Measurements from ENCODE around the gene DNER. TPM values are rescaled to one million over a fixed set of nuclear protein-coding genes. Genes with fewer than 3 reads are reported as not detected.
A peak's percentile ranks its signal among the peaks of the same experiment; 100 is the strongest.

Gene DNER
- polyA plus RNA-seq, 3 donors, result 0.12 to 0.20 (median 0.16) TPM

GRCh38 chr2:229412686-229413085, 301.7 kb downstream of the DNER start:
- H2AFZ ChIP-seq (ENCODE audit: insufficient read depth, low read depth, low read length, poor library complexity, severe bottlenecking), result no peak overlapping the region
- H3K4me3 ChIP-seq (replicated peaks in 1 of 3; ENCODE audit: low read depth in 2 of 3, low read length in 3 of 3), result no peak overlapping the region
- Mint-ChIP-seq H3K36me3 (peaks cover 6 to 15% of the 10 kb centered on the region in 2 donors), H3K4me1 (peaks cover 71% of the 10 kb centered on the region), H3K4me3 (no peak overlapping the region), H3K27me3 (ENCODE audit: low read depth in 3 of 3) (peaks cover 0 to 2% (median 2%) of the 10 kb centered on the region in 3 donors), H3K9me3 (peaks cover 1 to 8% (median 4%) of the 10 kb centered on the region in 7 donors), H3K27ac (peak overlapping the region in 4 of 7 donors; percentile 4 to 59 (median 50))
- WGBS (ENCODE audit: insufficient coverage), result 93% methylated on average over 3 of the region's 5 CpGs
- H3K9ac ChIP-seq (ENCODE audit: insufficient read depth, low read length, poor library complexity, severe bottlenecking), result no peak overlapping the region
- no peak overlapping the region for H3K27ac ChIP-seq (ENCODE audit: low read depth in 1 of 2, low read length in 2 of 2)
- DNase-seq, result no peak
- H3K4me2 ChIP-seq (replicated peaks; ENCODE audit: extremely low read depth, low read length, poor library complexity, severe bottlenecking), result no peak overlapping the region
- no peak for TF ChIP-seq CTCF (IDR thresholded peaks at IDR 0.05)
- H3K9me3 ChIP-seq (replicated peaks in 1 of 2; ENCODE audit: control insufficient read depth in 1 of 2, insufficient read depth in 1 of 2, low read length in 2 of 2), result no peaks in the 10 kb centered on the region
- no peaks in the 10 kb centered on the region for H3K36me3 ChIP-seq (replicated peaks in 1 of 2; ENCODE audit: control insufficient read depth in 1 of 2, insufficient read depth in 2 of 2, low read length in 2 of 2)
- intact Hi-C loops (cut with micrococcal nuclease), result no loop called here
- no peaks in the 10 kb centered on the region for H3K27me3 ChIP-seq (ENCODE audit: control insufficient read depth in 2 of 2, insufficient read depth in 2 of 2, low read length in 2 of 2)
- peaks cover 65 to 86% of the 10 kb centered on the region in 2 donors for H3K4me1 ChIP-seq (ENCODE audit: control insufficient read depth in 1 of 2, insufficient read depth in 2 of 2, low read length in 2 of 2)
- H3K79me2 ChIP-seq (ENCODE audit: insufficient read depth, low read length), result no peaks in the 10 kb centered on the region
- no peaks in the 10 kb centered on the region for H4K20me1 ChIP-seq (ENCODE audit: insufficient read depth, low read length)

- peaks cover 63% of the 10 kb centered on the region for H3K4me1 Mint-ChIP-seq
- TF ChIP-seq CTCF (IDR thresholded peaks at IDR 0.05), result no peak
Measured at GRCh38 chr2:229410946-229411345, 303.4 kb downstream of the DNER start.

More at GRCh38 chr2:229410946-229411345, 303.4 kb downstream of the DNER start:
- Histone ChIP-seq H3K4me1 (ENCODE audit: control insufficient read depth in 1 of 2, insufficient read depth in 2 of 2, low read length in 2 of 2) (peaks cover 61 to 81% of the 10 kb centered on the region in 2 donors), H3K9ac (ENCODE audit: insufficient read depth, low read length, poor library complexity, severe bottlenecking) (no peak overlapping the region), H3K9me3 (replicated peaks in 1 of 2; ENCODE audit: control insufficient read depth in 1 of 2, insufficient read depth in 1 of 2, low read length in 2 of 2) (no peaks in the 10 kb centered on the region), H3K36me3 (replicated peaks in 1 of 2; ENCODE audit: control insufficient read depth in 1 of 2, insufficient read depth in 2 of 2, low read length in 2 of 2) (no peaks in the 10 kb centered on the region), H2AFZ (ENCODE audit: insufficient read depth, low read depth, low read length, poor library complexity, severe bottlenecking) (no peak overlapping the region), H4K20me1 (ENCODE audit: insufficient read depth, low read length) (no peaks in the 10 kb centered on the region), H3K27me3 (ENCODE audit: control insufficient read depth in 2 of 2, insufficient read depth in 2 of 2, low read length in 2 of 2) (no peaks in the 10 kb centered on the region), H3K79me2 (ENCODE audit: insufficient read depth, low read length) (no peaks in the 10 kb centered on the region), H3K4me3 (replicated peaks in 1 of 3; ENCODE audit: low read depth in 2 of 3, low read length in 3 of 3) (no peak overlapping the region), H3K27ac (ENCODE audit: low read depth in 1 of 2, low read length in 2 of 2) (peak overlapping the region in 1 of 2 donors; percentile 23), H3K4me2 (replicated peaks; ENCODE audit: extremely low read depth, low read length, poor library complexity, severe bottlenecking) (no peak overlapping the region)
- intact Hi-C loops (cut with micrococcal nuclease), result no loop called here
- Mint-ChIP-seq H3K4me3 (no peak overlapping the region), H3K27me3 (ENCODE audit: low read depth in 3 of 3) (peaks cover 0 to 3% (median 2%) of the 10 kb centered on the region in 3 donors), H3K36me3 (peaks cover 12 to 22% of the 10 kb centered on the region in 2 donors), H3K9me3 (peaks cover 1 to 8% (median 4%) of the 10 kb centered on the region in 7 donors), H3K27ac (peak overlapping the region in 3 of 7 donors; percentile 35 to 78 (median 62))
- no peak for DNase-seq
- no CpG with 5 or more reads among the region's 5 CpGs for WGBS (ENCODE audit: insufficient coverage)
